ENCODE results near the gene CNTN1.
"Not testable (repeated sequence)": the region's sequence is repeated elsewhere in the genome, so short reads cannot be mapped to it uniquely, and the experiment has no call there.

CNTN1 gene

GRCh38 chr12:41055875-41056577 is 363.8 kb downstream of the CNTN1 start:
- DNase-seq, result no peak

- no peak for DNase-seq
These were observed 366.0 kb downstream of the CNTN1 start for GRCh38 chr12:41058266-41058665.

- DNase-seq, result no peak
These were observed 369.0 kb downstream of the CNTN1 start for GRCh38 chr12:41061192-41061591.

GRCh38 chr12:41064411-41064810 is 372.2 kb downstream of the CNTN1 start:
- DNase-seq, result no peak

- DNase-seq, result no peak
These were observed 375.9 kb downstream of the CNTN1 start for GRCh38 chr12:41067941-41068645.

GRCh38 chr12:41073633-41074472 is 381.6 kb downstream of the CNTN1 start:
- no peak for DNase-seq

- DNase-seq, result no peak
These were observed 382.2 kb downstream of the CNTN1 start for GRCh38 chr12:41074473-41074769.

GRCh38 chr12:41076114-41076513 is 383.9 kb downstream of the CNTN1 start:
- no peak for DNase-seq

GRCh38 chr12:41081241-41081640 is 389.0 kb downstream of the CNTN1 start:
- DNase-seq, result not testable (repeated sequence)

GRCh38 chr12:41089438-41089837 is 397.2 kb downstream of the CNTN1 start:
- no peak for DNase-seq

- DNase-seq, result no peak
These were observed 399.9 kb downstream of the CNTN1 start for GRCh38 chr12:41092115-41092514.

GRCh38 chr12:41096797-41097196 is 404.6 kb downstream of the CNTN1 start:
- no peak for DNase-seq

GRCh38 chr12:41100572-41100971 is 408.3 kb downstream of the CNTN1 start:
- DNase-seq, result no peak

- no peak for DNase-seq
These were observed 409.6 kb downstream of the CNTN1 start for GRCh38 chr12:41101806-41102205.

- DNase-seq, result no peak
These were observed 411.4 kb downstream of the CNTN1 start for GRCh38 chr12:41103614-41104013.

GRCh38 chr12:41106315-41106714 is 414.1 kb downstream of the CNTN1 start:
- no peak for DNase-seq

GRCh38 chr12:41108032-41108431 is 415.8 kb downstream of the CNTN1 start:
- DNase-seq, result no peak

- DNase-seq, result no peak
These were observed 420.7 kb downstream of the CNTN1 start for GRCh38 chr12:41112903-41113302.

- DNase-seq, result no peak
These were observed 428.0 kb downstream of the CNTN1 start for GRCh38 chr12:41120211-41120610.

GRCh38 chr12:41121374-41121773 is 429.1 kb downstream of the CNTN1 start:
- DNase-seq, result no peak
